Measurements from ENCODE around the gene OR2V1. TPM values are rescaled to one million over a fixed set of nuclear protein-coding genes. Genes with fewer than 3 reads are reported as not detected.
"Not testable (repeated sequence)": the region's sequence is repeated elsewhere in the genome, so short reads cannot be mapped to it uniquely, and the experiment has no call there.

Gene OR2V1
- total RNA-seq, 1 donor from 2014 or later = not detected

DNA sequence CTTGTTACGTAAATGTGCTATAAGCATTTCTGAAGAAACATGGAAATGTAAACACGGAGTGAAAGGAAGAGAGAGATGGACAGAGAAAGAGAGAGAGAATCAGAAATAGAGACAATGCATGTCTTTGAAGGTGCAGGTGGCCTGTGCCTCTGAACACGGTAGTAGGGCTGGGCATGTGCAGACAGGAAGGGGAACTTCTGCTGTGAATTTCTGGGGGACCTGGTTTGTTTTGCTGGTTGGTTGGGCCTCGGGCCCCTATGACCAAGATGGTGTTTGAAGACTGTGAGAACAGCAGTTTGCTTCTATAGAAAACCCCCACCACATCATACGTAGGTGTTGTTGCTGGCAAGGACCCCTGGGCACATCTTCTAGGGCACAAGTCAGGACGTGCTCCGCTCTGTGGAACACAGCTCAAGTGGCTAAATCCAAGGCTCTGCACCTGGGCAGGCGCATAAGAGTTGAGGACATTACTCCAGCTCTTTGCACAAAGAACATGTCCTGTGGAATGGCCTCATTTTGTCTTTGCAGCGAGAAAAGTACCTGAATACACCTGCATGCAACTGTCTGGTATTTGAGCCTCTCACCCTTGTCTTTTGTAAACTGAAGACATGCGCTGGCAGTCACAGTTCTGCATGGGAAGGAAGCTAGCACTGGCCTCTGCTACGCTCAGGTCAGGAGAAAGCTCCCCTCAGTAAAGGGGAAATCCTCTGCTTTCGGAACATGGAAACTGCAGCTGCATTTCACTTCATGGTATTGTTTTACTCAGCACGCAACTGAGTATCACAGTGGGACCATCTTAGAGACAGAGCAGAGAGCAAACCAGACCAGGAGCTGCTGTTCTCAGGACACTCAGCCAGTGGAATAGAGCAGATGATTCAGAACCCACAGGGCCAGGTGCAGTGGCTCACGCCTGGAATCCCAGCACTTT is 19.1 kb upstream of the OR2V1 start:
- peaks cover 7% of the 10 kb centered on the region for H3K4me1 Mint-ChIP-seq (ENCODE audit: low read depth)
- no peaks in the 10 kb centered on the region for H3K36me3 Mint-ChIP-seq (ENCODE audit: low read depth)
- no peak overlapping the region for H3K27ac Mint-ChIP-seq (ENCODE audit: unreplicated experiment)
- peaks cover 34% of the 10 kb centered on the region for H3K27me3 Mint-ChIP-seq (ENCODE audit: low read depth)
- no peak overlapping the region for H3K4me3 Mint-ChIP-seq (ENCODE audit: unreplicated experiment)
- no peak for DNase-seq (ENCODE audit: low spot score)
- peaks cover 5% of the 10 kb centered on the region for H3K9me3 Mint-ChIP-seq (ENCODE audit: low read depth)
- TF ChIP-seq, protein P1, sequence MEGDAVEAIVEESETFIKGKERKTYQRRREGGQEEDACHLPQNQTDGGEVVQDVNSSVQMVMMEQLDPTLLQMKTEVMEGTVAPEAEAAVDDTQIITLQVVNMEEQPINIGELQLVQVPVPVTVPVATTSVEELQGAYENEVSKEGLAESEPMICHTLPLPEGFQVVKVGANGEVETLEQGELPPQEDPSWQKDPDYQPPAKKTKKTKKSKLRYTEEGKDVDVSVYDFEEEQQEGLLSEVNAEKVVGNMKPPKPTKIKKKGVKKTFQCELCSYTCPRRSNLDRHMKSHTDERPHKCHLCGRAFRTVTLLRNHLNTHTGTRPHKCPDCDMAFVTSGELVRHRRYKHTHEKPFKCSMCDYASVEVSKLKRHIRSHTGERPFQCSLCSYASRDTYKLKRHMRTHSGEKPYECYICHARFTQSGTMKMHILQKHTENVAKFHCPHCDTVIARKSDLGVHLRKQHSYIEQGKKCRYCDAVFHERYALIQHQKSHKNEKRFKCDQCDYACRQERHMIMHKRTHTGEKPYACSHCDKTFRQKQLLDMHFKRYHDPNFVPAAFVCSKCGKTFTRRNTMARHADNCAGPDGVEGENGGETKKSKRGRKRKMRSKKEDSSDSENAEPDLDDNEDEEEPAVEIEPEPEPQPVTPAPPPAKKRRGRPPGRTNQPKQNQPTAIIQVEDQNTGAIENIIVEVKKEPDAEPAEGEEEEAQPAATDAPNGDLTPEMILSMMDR (IDR thresholded peaks at IDR 0.05) = no peak

DNA sequence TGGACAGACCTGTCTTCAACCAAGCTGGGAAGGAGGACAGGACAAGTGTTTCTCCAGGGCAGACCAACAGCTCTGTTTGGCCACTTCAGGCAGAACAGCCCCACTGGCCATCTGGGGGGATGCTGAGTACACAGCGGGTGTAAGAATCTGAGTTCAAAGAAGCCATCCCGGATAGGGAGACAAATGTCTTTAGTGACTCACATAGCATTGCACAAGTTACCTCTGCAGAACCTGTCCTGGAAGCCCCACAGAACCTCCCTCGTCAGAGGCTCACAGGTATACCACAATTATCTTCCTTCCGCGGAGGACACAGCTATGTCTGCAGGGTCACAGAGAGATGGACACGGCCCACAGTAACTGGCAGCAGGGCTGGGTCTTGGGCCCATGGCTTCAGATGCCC is 18.4 kb upstream of the OR2V1 start:
- no peak for DNase-seq (ENCODE audit: low spot score)
- H3K27me3 Mint-ChIP-seq (ENCODE audit: low read depth) = peaks cover 35% of the 10 kb centered on the region
- TF ChIP-seq, protein P1 (IDR thresholded peaks at IDR 0.05) = no peak
- H3K36me3 Mint-ChIP-seq (ENCODE audit: low read depth) = no peaks in the 10 kb centered on the region
- H3K4me1 Mint-ChIP-seq (ENCODE audit: low read depth) = peaks cover 7% of the 10 kb centered on the region
- H3K9me3 Mint-ChIP-seq (ENCODE audit: low read depth) = peaks cover 5% of the 10 kb centered on the region
- no peak overlapping the region for H3K27ac Mint-ChIP-seq (ENCODE audit: unreplicated experiment)
- H3K4me3 Mint-ChIP-seq (ENCODE audit: unreplicated experiment) = no peak overlapping the region

DNA sequence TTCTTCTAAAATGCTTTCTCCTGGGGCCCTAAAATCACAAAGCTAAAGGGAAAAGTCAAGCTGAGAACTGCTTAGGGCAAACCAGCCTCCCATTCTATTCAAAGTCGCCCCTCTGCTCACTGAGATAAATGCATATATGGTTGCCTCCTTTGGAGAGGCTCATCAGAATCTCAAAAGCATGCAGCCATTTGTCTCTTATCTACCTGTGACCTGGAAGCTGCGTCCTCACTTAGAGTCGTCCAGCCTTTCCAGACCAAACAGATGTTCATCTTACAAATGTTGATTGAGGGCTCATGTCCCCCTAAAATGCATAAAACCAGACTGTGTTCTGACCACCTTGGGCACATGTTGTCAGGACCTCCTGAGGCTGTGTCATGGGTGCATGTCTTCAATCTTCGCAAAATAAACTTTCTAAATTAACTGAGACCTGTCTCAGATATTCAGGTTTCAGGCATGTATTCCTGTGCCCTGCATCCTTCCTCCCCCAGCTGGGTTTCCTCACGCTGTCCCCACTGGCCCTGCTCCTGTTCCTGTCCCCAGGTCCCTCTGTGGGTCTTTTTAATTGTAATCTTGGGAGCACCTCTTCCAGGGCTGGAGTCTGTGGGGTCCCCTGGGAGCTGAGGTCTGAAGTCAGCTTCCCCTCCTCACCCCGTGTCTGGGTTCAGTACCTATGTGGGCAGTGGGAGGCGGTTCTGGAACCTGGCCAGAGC is 16.1 kb upstream of the OR2V1 start, which contains the start of gene OR2V2:
TSS of gene OR2V2 (plus strand) at position 660 of the 710 bp plus-strand sequence. CDS start 7,357 bp downstream, outside the sequence.
- H3K27ac Mint-ChIP-seq (ENCODE audit: unreplicated experiment); DNase-seq (ENCODE audit: low spot score); H3K4me3 Mint-ChIP-seq (ENCODE audit: unreplicated experiment); H3K36me3 Mint-ChIP-seq (ENCODE audit: low read depth); H3K4me1 Mint-ChIP-seq (ENCODE audit: low read depth); H3K9me3 Mint-ChIP-seq (ENCODE audit: low read depth): not testable (repeated sequence)
- H3K27me3 Mint-ChIP-seq (ENCODE audit: low read depth) = peaks cover 45% of the 10 kb centered on the region

DNA sequence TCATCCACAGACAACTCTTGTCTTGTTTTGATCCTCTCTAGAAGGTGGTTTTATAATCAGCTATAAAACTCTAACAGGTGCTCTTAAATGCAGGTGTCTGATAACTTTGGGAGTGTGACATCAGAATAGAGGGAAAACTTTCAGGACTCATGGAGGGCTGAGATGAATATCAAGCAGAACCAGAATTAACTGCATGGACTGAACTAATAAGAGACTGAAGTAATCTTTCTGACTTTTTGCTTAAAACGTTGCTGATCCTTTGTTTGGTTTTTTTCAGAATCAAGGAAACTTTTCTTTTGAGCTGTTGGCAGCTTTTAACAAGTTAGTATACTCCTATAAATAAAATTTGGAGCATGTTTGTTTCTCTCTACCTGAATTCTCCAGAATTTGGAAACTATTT is 14.2 kb upstream of the OR2V1 start:
- peaks cover 52% of the 10 kb centered on the region for H3K27me3 Mint-ChIP-seq (ENCODE audit: low read depth)
- TF ChIP-seq, protein P1 (IDR thresholded peaks at IDR 0.05) = no peak
- H3K9me3 Mint-ChIP-seq (ENCODE audit: low read depth) = no peaks in the 10 kb centered on the region
- H3K27ac Mint-ChIP-seq (ENCODE audit: unreplicated experiment) = no peak overlapping the region
- H3K36me3 Mint-ChIP-seq (ENCODE audit: low read depth) = no peaks in the 10 kb centered on the region
- no peaks in the 10 kb centered on the region for H3K4me1 Mint-ChIP-seq (ENCODE audit: low read depth)
- DNase-seq (ENCODE audit: low spot score) = no peak
- no peak overlapping the region for H3K4me3 Mint-ChIP-seq (ENCODE audit: unreplicated experiment)

DNA sequence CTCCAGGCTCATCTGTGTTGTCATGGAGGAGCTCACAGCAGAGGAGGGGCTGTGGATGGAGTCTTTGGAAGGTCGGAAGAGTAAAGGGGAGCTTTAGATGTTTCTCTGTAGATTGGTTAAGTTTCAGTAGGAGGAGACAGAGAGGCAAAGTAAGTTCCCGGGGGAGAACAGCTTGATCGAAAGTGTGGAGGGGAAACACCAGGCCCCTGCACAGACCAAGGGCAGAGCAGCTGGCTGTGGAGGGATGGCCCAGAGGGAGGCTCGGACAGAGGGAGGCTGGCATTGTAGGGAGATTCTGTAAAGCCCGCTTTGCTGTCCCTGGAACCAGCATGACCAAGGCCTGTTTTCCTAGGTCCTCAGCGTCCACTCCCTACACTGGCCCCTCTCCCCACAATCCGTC is 11.1 kb upstream of the OR2V1 start:
- TF ChIP-seq, protein P1 (IDR thresholded peaks at IDR 0.05) = no peak
- Mint-ChIP-seq H3K27ac (ENCODE audit: unreplicated experiment) (no peak overlapping the region), H3K36me3 (ENCODE audit: low read depth) (no peaks in the 10 kb centered on the region), H3K4me1 (ENCODE audit: low read depth) (no peaks in the 10 kb centered on the region), H3K27me3 (ENCODE audit: low read depth) (peaks cover 34% of the 10 kb centered on the region), H3K9me3 (ENCODE audit: low read depth) (no peaks in the 10 kb centered on the region), H3K4me3 (ENCODE audit: unreplicated experiment) (no peak overlapping the region)
- DNase-seq (ENCODE audit: low spot score) = no peak
